ENCODE data around the gene GPC3. TPM values are rescaled to one million over a fixed set of nuclear protein-coding genes. Genes with fewer than 3 reads are reported as not detected.

GPC3 gene
- total RNA-seq, 1 donor from 2014 or later, result 0.26 TPM

GRCh38 chrX:134010690-134011089, 25.3 kb upstream of the GPC3 start:
- Histone ChIP-seq H3K4me3 (ENCODE audit: low read depth, low read length) (no peak overlapping the region), H3K36me3 (ENCODE audit: control insufficient read depth, insufficient read depth, low read length) (no peaks in the 10 kb centered on the region), H3K27me3 (ENCODE audit: control insufficient read depth, insufficient read depth, low read length) (no peaks in the 10 kb centered on the region)
- DNase-seq (ENCODE audit: low read depth) (no peak), FAIRE-seq (no peak)
- TF ChIP-seq, protein P1, sequence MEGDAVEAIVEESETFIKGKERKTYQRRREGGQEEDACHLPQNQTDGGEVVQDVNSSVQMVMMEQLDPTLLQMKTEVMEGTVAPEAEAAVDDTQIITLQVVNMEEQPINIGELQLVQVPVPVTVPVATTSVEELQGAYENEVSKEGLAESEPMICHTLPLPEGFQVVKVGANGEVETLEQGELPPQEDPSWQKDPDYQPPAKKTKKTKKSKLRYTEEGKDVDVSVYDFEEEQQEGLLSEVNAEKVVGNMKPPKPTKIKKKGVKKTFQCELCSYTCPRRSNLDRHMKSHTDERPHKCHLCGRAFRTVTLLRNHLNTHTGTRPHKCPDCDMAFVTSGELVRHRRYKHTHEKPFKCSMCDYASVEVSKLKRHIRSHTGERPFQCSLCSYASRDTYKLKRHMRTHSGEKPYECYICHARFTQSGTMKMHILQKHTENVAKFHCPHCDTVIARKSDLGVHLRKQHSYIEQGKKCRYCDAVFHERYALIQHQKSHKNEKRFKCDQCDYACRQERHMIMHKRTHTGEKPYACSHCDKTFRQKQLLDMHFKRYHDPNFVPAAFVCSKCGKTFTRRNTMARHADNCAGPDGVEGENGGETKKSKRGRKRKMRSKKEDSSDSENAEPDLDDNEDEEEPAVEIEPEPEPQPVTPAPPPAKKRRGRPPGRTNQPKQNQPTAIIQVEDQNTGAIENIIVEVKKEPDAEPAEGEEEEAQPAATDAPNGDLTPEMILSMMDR (IDR thresholded peaks at IDR 0.05; ENCODE audit: insufficient read depth, low read length, severe bottlenecking), result no peak

GRCh38 chrX:134007716-134008115, 22.3 kb upstream of the GPC3 start:
- TF ChIP-seq, protein P1 (IDR thresholded peaks at IDR 0.05; ENCODE audit: insufficient read depth, low read length, severe bottlenecking), result no peak
- DNase-seq (ENCODE audit: low read depth) (no peak), FAIRE-seq (no peak)
- H3K36me3 ChIP-seq (ENCODE audit: control insufficient read depth, insufficient read depth, low read length), result no peaks in the 10 kb centered on the region
- H3K4me3 ChIP-seq (ENCODE audit: low read depth, low read length), result no peak overlapping the region
- no peaks in the 10 kb centered on the region for H3K27me3 ChIP-seq (ENCODE audit: control insufficient read depth, insufficient read depth, low read length)

- Histone ChIP-seq H3K36me3 (ENCODE audit: control insufficient read depth, insufficient read depth, low read length) (no peaks in the 10 kb centered on the region), H3K27me3 (ENCODE audit: control insufficient read depth, insufficient read depth, low read length) (no peaks in the 10 kb centered on the region), H3K4me3 (ENCODE audit: low read depth, low read length) (no peak overlapping the region)
- FAIRE-seq (no peak), DNase-seq (ENCODE audit: low read depth) (peak; percentile 69)
- TF ChIP-seq, protein P1 (IDR thresholded peaks at IDR 0.05; ENCODE audit: insufficient read depth, low read length, severe bottlenecking), result no peak
These were observed 21.2 kb upstream of the GPC3 start for GRCh38 chrX:134006484-134007161.

DNA sequence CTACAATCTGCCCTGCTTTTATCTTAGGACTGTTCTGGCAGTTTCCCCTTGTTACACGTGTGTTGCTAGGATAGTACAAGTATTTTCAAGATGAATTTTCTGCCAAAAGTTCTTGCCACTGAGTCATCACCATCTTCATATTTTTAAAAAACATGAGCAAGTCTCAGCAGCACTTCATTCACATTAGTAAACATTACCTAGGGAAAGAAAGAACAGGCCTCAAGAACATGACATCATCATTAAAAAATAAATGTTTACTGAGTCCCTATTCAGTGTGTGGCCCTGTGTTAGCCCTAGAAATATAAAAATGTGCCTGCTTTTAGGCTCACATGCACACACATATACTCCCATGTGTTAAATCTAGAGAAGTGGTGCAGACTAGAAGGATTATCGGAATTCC, 18.7 kb upstream of the GPC3 start:
- TF ChIP-seq, protein P1 (IDR thresholded peaks at IDR 0.05; ENCODE audit: insufficient read depth, low read length, severe bottlenecking), result no peak
- Histone ChIP-seq H3K27me3 (ENCODE audit: control insufficient read depth, insufficient read depth, low read length) (no peaks in the 10 kb centered on the region), H3K4me3 (ENCODE audit: low read depth, low read length) (no peak overlapping the region), H3K36me3 (ENCODE audit: control insufficient read depth, insufficient read depth, low read length) (no peaks in the 10 kb centered on the region)
- no peak for FAIRE-seq
- peak; percentile 88 for DNase-seq (ENCODE audit: low read depth)

DNA sequence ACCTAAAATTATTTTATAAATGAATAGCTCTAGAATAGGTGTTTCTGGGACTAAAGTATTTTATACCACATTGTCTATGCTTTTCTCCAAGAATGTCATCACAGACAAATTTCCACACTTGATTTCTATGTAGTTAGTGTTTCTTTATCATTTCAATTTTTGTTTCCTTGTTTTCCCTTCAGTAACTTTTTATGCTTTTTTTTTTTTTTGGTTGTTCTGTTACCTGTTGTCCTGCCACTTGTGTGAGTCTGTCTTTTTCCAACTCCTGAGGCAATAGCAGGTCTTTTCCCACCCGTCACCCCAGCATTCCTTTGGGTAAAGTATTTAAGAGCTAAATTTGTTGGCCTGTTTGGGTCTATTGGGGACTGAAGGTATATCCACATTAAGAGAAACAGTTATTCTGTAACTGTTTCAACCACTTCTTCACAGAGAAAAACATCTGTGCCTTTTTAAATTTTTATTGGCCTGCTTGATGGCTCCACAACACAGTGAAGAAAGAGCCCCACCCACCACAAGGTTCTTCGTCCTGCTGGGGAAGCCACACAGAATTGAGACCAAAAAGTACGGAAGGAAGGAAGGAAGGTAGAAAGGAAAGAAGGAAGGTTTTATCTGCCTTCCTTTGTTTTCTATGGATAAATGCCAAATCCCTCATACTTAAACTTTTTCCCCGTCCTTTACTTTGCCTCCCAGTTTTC, 17.7 kb upstream of the GPC3 start:
- Histone ChIP-seq H3K4me3 (ENCODE audit: low read depth, low read length) (no peak overlapping the region), H3K27me3 (ENCODE audit: control insufficient read depth, insufficient read depth, low read length) (no peaks in the 10 kb centered on the region), H3K36me3 (ENCODE audit: control insufficient read depth, insufficient read depth, low read length) (no peaks in the 10 kb centered on the region)
- TF ChIP-seq, protein P1 (IDR thresholded peaks at IDR 0.05; ENCODE audit: insufficient read depth, low read length, severe bottlenecking), result no peak
- DNase-seq (ENCODE audit: low read depth) (no peak), FAIRE-seq (no peak)

All from bronchial epithelial cell (primary cell).